ENCODE measurements around the gene MR1.
A peak's percentile ranks its signal among the peaks of the same experiment; 100 is the strongest.
"Not testable (repeated sequence)": the region's sequence is repeated elsewhere in the genome, so short reads cannot be mapped to it uniquely, and the experiment has no call there.

MR1 gene

GRCh38 chr1:181032535-181032934 lies 1.2 kb upstream of the MR1 start:
- no peak for DNase-seq

- no peak for DNase-seq
Measured at GRCh38 chr1:181033128-181033798, 520 bp upstream of the MR1 start.

GRCh38 chr1:181035210-181035609 lies 1.4 kb downstream of the MR1 start:
- DNase-seq: not testable (repeated sequence)

- DNase-seq: no peak
Measured at GRCh38 chr1:181036107-181036836, 2.5 kb downstream of the MR1 start.

GRCh38 chr1:181037386-181037785 lies 3.6 kb downstream of the MR1 start:
- DNase-seq: no peak

GRCh38 chr1:181038399-181038873 lies 4.7 kb downstream of the MR1 start:
- peak; percentile 46 to 55 for DNase-seq

- no peak for DNase-seq
Measured at GRCh38 chr1:181040284-181040865, 6.6 kb downstream of the MR1 start.

- DNase-seq: no peak
Measured at GRCh38 chr1:181043025-181043888, 9.5 kb downstream of the MR1 start.

GRCh38 chr1:181044449-181044966 lies 10.7 kb downstream of the MR1 start:
- DNase-seq: peak in 1 of 2 experiments; percentile 8

GRCh38 chr1:181045946-181046345 lies 12.2 kb downstream of the MR1 start:
- DNase-seq: not testable (repeated sequence)

- DNase-seq: no peak
Measured at GRCh38 chr1:181049378-181049777, 15.6 kb downstream of the MR1 start.

GRCh38 chr1:181050922-181051321 lies 17.1 kb downstream of the MR1 start:
- DNase-seq: no peak

GRCh38 chr1:181056560-181056959 lies 22.8 kb downstream of the MR1 start:
- no peak for DNase-seq

GRCh38 chr1:181057079-181057478 lies 23.3 kb downstream of the MR1 start:
- DNase-seq: no peak

- DNase-seq: no peak
Measured at GRCh38 chr1:181059435-181059834, 25.7 kb downstream of the MR1 start.

GRCh38 chr1:181060066-181060465 lies 26.3 kb downstream of the MR1 start:
- no peak for DNase-seq

- DNase-seq: not testable (repeated sequence)
Measured at GRCh38 chr1:181060947-181061346, 27.2 kb downstream of the MR1 start.

GRCh38 chr1:181061487-181061886 lies 27.7 kb downstream of the MR1 start:
- no peak for DNase-seq

- DNase-seq: peak in 1 of 2 experiments; percentile 19
Measured at GRCh38 chr1:181061891-181062835, 28.4 kb downstream of the MR1 start.

GRCh38 chr1:181062836-181063428 lies 29.1 kb downstream of the MR1 start:
- no peak for DNase-seq

- no peak for DNase-seq
Measured at GRCh38 chr1:181064011-181064623, 30.3 kb downstream of the MR1 start.
